Body of pancreas (tissue), 4 donors: ENCODE data around the gene CASP8AP2. TPM values are rescaled to one million over a fixed set of nuclear protein-coding genes. Genes with fewer than 3 reads are reported as not detected.

Experiments used
- ATAC-seq: fragments of 150-250 bp; one replicate; pipeline ENCODE4 v1.9.1; 2016
- DNase-seq, 4 donors: peaks; one replicate each; pipeline ENCODE4 v3.0.0-alpha.2; 2019
- H3K27ac ChIP-seq, 4 donors: fragments of 200-600 bp; sonication (generic); 1 replicate in 3 of 4; 2 replicates in 1 of 4; pipeline versions ENCODE4 v1.5.1 to v1.6.1; 2016 to 2019; ENCODE audit warnings: mild to moderate bottlenecking in 1 of 4, mixed read lengths in 1 of 4, moderate library complexity in 1 of 4
- H3K27me3 ChIP-seq, 2 donors: fragments of 200-600 bp; sonication (generic); one replicate each; pipeline ENCODE4 v1.6.0; 2016; ENCODE audit warnings: mild to moderate bottlenecking in 1 of 2
- H3K36me3 ChIP-seq, 2 donors: fragments of 200-600 bp; sonication (generic); replicated peaks in 1 of 2; 2 replicates each; pipeline ENCODE4 v1.5.1; 2016; ENCODE audit warnings: low read depth in 2 of 2; ENCODE audit not compliant: insufficient read depth in 1 of 2
- H3K4me1 ChIP-seq: fragments of 200-600 bp; sonication (generic); one replicate; pipeline ENCODE4 v1.6.0; 2016
- H3K4me3 ChIP-seq, 2 donors: fragments of 200-600 bp; sonication (generic); 1 replicate in 1 of 2; 2 replicates in 1 of 2; pipeline ENCODE4 v1.5.1; 2016 to 2019
- H3K9me3 ChIP-seq, 3 donors: fragments of 200-600 bp; sonication (generic); 1 replicate in 2 of 3; 2 replicates in 1 of 3; pipeline ENCODE4 v1.5.1; 2016
- POLR2A ChIP-seq, 3 donors: fragments of 450-650 bp; IDR thresholded peaks; one replicate each; pipeline ENCODE4 v1.6.1; 2016; ENCODE audit warnings: antibody characterized with exemption in 3 of 3, mild to moderate bottlenecking in 2 of 3
- WGBS, 2 donors: methylation state at CpG; one replicate each; pipeline ENCODE4 v1.1.5; 2017; 5-methylcytosine and 5-hydroxymethylcytosine counted together
- intact Hi-C: fragments of 100-400 bp; cut with DNase I; formaldehyde crosslinking; loops from one replicate; pipeline ENCODE4 v1.15.1; 2023
- total RNA-seq, 2 donors: library from RNA; depleted of rRNA; stranded (reverse); fragments of >200 nt; gene quantifications; one replicate each; pipeline ENCODE4 v1.1.0, GENCODE V29; 2016
- TF ChIP-seq, protein P1 (sequence below), 7 experiments: fragments of 450-650 bp in 4 of 7; fragments of 200-600 bp in 3 of 7; sonication (generic) in 3 of 7; IDR thresholded peaks; one replicate each; pipeline ENCODE4 v1.5.1; 2016 to 2019; ENCODE audit warnings: antibody characterized with exemption in 7 of 7

The CASP8AP2 gene
- total RNA-seq, 2 donors from 2014 or later: 9.9 to 10.1 TPM

DNA sequence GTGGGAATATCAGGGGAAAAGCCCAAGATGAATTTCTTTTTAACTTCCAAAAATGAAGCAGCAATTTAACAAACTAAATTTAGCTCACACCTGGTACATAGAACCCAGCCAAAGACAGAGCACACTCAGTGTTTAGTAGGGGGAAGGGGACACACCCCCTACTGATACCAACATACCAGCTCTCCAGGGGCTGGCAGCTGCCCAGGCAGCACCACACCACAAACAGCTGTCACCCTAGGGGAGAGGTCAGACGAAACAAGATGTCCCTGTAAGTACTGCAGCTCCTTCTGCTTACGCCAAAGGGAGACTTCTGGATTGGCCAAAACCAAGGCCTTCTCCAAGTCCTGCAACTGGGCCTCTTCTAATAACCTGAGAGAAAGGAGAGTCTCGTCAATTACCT is 36.1 kb upstream of the CASP8AP2 start:
- ATAC-seq: no peak
- Histone ChIP-seq H3K4me1 (no peaks in the 10 kb centered on the region), H3K27me3 (no peaks in the 10 kb centered on the region), H3K9me3 (no peaks in the 10 kb centered on the region), H3K4me3 (no peak overlapping the region), H3K27ac (no peak overlapping the region), H3K36me3 (peaks cover 7 to 16% of the 10 kb centered on the region in 2 donors)
- DNase-seq: no peak
- TF ChIP-seq, protein P1, sequence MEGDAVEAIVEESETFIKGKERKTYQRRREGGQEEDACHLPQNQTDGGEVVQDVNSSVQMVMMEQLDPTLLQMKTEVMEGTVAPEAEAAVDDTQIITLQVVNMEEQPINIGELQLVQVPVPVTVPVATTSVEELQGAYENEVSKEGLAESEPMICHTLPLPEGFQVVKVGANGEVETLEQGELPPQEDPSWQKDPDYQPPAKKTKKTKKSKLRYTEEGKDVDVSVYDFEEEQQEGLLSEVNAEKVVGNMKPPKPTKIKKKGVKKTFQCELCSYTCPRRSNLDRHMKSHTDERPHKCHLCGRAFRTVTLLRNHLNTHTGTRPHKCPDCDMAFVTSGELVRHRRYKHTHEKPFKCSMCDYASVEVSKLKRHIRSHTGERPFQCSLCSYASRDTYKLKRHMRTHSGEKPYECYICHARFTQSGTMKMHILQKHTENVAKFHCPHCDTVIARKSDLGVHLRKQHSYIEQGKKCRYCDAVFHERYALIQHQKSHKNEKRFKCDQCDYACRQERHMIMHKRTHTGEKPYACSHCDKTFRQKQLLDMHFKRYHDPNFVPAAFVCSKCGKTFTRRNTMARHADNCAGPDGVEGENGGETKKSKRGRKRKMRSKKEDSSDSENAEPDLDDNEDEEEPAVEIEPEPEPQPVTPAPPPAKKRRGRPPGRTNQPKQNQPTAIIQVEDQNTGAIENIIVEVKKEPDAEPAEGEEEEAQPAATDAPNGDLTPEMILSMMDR (IDR thresholded peaks at IDR 0.05): no peak
- TF ChIP-seq POLR2A (IDR thresholded peaks at IDR 0.05): no peak
- intact Hi-C loops: no loop called here
- WGBS, 2 donors: 85 to 87% methylated on average over 3 of the region's 3 CpGs

DNA sequence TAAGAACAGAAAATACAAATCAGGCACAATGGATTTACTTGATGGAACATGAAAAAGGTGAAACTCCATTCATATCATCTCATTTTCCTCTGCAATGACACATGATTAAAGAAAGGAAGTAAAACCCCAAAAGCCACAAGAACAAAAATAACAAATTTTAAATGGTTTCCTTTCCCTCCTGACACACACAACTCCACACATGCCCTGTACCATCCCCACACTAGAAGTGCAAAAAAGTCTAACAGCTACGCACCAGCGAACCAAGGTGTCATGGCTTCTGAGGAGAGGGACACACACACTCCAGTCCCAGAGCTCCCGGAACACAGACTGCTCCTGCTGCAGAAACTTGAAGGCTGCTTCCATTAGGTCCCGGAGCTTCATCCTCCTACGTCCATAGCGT is 35.4 kb upstream of the CASP8AP2 start:
- Histone ChIP-seq H3K9me3 (no peaks in the 10 kb centered on the region), H3K36me3 (peaks cover 7 to 14% of the 10 kb centered on the region in 2 donors), H3K4me1 (no peaks in the 10 kb centered on the region), H3K4me3 (no peak overlapping the region), H3K27me3 (no peaks in the 10 kb centered on the region), H3K27ac (no peak overlapping the region)
- intact Hi-C loops: no loop called here
- TF ChIP-seq POLR2A (IDR thresholded peaks at IDR 0.05): no peak
- TF ChIP-seq, protein P1 (IDR thresholded peaks at IDR 0.05): no peak
- ATAC-seq (no peak), DNase-seq (no peak)
- 75 to 86% methylated on average over 6 of the region's 6 CpGs for WGBS, 2 donors

DNA sequence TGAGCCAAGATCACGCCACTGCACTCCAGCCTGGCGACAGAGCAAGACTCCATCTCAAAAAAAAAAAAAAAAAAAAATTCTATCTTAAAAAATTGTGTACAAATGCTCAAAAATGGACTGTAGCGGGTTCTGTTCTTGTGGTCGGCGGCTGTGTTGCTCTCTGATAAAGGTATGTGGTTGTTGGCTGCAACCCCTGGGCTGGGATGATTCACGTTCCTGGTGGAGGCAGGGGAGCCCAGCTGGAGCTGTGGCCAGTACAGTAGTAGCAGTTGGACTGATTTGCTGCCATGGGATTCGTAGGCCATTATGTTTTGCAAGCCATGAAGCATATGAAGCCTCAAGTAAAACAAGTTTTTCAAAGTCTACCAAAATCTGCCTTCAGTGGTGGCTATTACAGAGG is 32.4 kb upstream of the CASP8AP2 start:
- TF ChIP-seq, protein P1 (IDR thresholded peaks at IDR 0.05): no peak
- TF ChIP-seq POLR2A (IDR thresholded peaks at IDR 0.05): no peak
- Histone ChIP-seq H3K36me3 (peaks cover 4 to 6% of the 10 kb centered on the region in 2 donors), H3K27me3 (no peaks in the 10 kb centered on the region), H3K4me1 (no peaks in the 10 kb centered on the region), H3K4me3 (no peak overlapping the region), H3K9me3 (no peaks in the 10 kb centered on the region), H3K27ac (no peak overlapping the region)
- DNase-seq: no peak
- ATAC-seq: no peak
- 86 to 87% methylated on average over 7 of the region's 7 CpGs for WGBS, 2 donors
- intact Hi-C loops: no loop called here

DNA sequence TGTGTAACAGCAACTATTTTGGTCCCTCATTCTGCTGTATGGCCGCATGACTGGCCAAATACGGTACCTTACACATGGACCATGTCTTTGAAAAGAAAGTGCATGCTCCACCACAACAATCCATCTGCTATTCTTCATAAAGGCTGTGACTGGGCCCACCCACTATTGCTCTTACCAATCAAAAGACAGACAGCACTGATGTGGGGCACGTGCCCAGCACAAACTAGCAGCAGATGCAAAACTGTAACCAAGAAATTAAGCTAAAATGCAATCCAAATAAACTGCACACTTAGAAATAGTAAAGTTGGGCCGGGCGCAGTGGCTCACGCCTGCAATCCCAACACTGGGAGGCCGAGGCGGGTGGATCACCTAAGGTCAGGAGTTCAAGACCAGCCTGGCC is 30.6 kb upstream of the CASP8AP2 start:
- 92 to 96% methylated on average over 8 of the region's 8 CpGs for WGBS, 2 donors
- ATAC-seq (no peak), DNase-seq (no peak)
- Histone ChIP-seq H3K4me3 (no peak overlapping the region), H3K36me3 (peaks cover 0 to 2% of the 10 kb centered on the region in 2 donors), H3K27me3 (no peaks in the 10 kb centered on the region), H3K9me3 (no peaks in the 10 kb centered on the region), H3K4me1 (no peaks in the 10 kb centered on the region), H3K27ac (no peak overlapping the region)
- TF ChIP-seq, protein P1 (IDR thresholded peaks at IDR 0.05): no peak
- no peak for TF ChIP-seq POLR2A (IDR thresholded peaks at IDR 0.05)
- intact Hi-C loops: no loop called here

DNA sequence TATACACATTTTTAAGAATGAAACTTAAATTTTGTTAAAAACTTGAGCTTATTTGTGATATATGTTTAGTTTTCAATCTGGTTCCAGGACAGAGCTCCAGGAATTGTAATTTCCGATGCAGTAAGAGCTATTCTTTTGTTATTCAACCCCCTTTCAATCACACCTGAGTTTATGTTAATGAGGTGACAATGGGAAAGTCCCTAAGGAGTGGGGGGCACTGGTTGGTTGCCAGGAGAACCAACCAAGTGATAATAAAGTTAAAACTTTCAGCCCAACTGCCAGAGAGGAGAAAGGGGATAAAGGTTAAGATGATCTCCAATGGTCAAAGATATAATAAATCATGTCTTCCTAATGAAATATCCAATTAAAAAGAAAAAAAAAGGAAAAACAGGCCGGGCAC is 29.9 kb upstream of the CASP8AP2 start:
- no peaks in the 10 kb centered on the region for H3K4me1 ChIP-seq
- ATAC-seq (no peak), DNase-seq (no peak)
- H3K36me3 ChIP-seq: no peaks in the 10 kb centered on the region
- TF ChIP-seq POLR2A (IDR thresholded peaks at IDR 0.05): no peak
- H3K27ac ChIP-seq: no peak overlapping the region
- H3K9me3 ChIP-seq: no peaks in the 10 kb centered on the region
- 86 to 91% methylated on average over 2 of the region's 2 CpGs for WGBS, 2 donors
- intact Hi-C loops: no loop called here
- H3K27me3 ChIP-seq: no peaks in the 10 kb centered on the region
- H3K4me3 ChIP-seq: no peak overlapping the region
